HUES6 (cell line): ENCODE measurements around the gene LTB.

Experiments
- H3K27ac ChIP-seq: 2 replicates; pipeline ENCODE4 v1.7.0; 2013; ENCODE audit warnings: low read depth, mild to moderate bottlenecking, low read length, inconsistent platforms
- H3K27me3 ChIP-seq: 2 replicates; pipeline ENCODE4 v1.6.1; 2013; ENCODE audit warnings: low read length; ENCODE audit not compliant: control insufficient read depth, insufficient read depth
- H3K36me3 ChIP-seq: 2 replicates; pipeline ENCODE4 v1.6.1; 2013; ENCODE audit warnings: low read length; ENCODE audit not compliant: control insufficient read depth, insufficient read depth
- H3K4me1 ChIP-seq: 2 replicates; pipeline ENCODE4 v1.6.1; 2013; ENCODE audit warnings: low read length; ENCODE audit not compliant: control insufficient read depth, insufficient read depth
- H3K4me3 ChIP-seq: 2 replicates; pipeline ENCODE4 v1.5.1; 2013; ENCODE audit warnings: low read depth, low read length
- H3K9ac ChIP-seq: one replicate; pipeline ENCODE4 v1.6.1; 2013; ENCODE audit warnings: mild to moderate bottlenecking, low read length
- H3K9me3 ChIP-seq: 2 replicates; pipeline ENCODE4 v1.6.1; 2013; ENCODE audit warnings: low read depth, low read length; ENCODE audit not compliant: control insufficient read depth, insufficient read depth

Gene LTB

DNA sequence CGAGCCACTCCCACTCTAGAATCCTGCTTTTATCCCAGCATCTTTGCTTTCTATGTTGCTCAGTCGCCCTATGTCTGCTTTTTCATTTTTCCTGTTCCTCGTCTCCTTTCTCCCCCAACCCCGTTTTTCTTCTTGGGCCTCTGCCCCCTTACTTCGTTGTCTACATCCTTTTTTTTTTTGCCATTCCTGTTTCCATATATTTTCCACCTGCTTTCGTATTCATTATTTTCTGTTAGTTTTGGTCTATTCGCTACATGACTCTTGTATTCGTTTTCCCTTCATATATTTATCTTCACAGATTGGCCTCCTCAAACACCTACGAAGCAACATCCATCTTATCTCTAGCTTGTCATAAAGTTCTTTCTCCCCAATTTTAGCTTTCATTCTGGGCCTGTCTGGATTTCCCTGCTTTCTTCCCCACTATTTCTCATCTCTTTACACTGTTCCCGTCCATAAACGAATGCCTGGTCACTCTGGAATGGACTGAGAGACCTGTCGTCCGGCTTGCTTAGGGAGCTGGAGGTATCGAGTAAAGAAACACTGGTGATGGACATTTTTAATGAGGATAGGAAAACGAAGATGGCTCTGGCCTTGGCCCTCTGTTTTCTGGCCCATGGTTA, 39.2 kb upstream of the LTB start:
- Histone ChIP-seq H3K9me3 (no peaks in the 10 kb centered on the region), H3K27me3 (no peaks in the 10 kb centered on the region), H3K9ac (peak overlapping the region; percentile 98), H3K36me3 (peaks cover 53% of the 10 kb centered on the region), H3K4me3 (peak overlapping the region; percentile 74), H3K27ac (peak overlapping the region; percentile 99), H3K4me1 (peaks cover 6% of the 10 kb centered on the region)

DNA sequence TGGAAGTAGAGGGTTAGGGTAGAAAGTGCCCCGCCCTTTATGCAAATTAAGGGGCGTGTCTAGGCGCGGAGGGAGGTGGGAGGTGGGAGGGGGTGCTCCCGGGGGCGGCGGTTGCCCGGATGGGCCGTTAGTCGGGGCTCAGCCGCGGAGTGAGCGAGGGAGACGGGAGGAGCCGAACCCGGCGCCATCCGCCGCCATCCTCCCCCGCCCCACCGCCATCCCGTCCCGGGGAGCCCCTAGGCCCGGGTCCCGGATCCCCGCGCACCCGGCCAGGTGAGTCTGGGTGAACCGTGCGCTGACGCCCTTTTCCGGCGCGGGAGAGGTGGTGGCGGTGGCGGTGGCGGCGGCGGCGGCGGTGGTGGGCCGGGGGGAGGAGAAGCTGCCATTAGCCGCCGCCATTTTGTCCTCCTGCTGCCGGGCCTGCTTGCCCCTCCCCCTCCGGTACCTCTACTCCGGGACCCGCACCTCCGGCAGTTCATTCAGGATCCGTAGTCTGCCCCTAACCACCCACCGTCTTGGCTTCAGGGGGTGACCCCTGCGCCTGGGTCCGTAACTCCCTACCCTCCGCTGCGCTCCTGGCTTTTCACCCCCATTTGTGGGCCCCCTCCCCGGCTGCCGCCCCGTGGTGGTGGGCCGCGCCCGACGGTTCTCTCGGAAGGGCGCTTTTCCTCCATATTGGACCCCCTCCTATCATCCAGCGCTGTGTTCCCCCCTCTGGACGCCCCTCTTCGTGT, 38.5 kb upstream of the LTB start, which contains the start of gene PRRC2A:
Gene PRRC2A, plus strand, starts transcription at position 130 of the 734 bp plus-strand sequence. CDS start 2,075 bp downstream, outside the sequence.
- peaks cover 10% of the 10 kb centered on the region for H3K4me1 ChIP-seq
- H3K4me3 ChIP-seq: peak within 1 kb of the TSS; percentile 78
- no peaks in the 10 kb centered on the region for H3K9me3 ChIP-seq
- H3K36me3 ChIP-seq: peaks cover 47% of the 10 kb centered on the region
- peak within 1 kb of the TSS; percentile 98 for H3K9ac ChIP-seq
- no peaks in the 10 kb centered on the region for H3K27me3 ChIP-seq
- H3K27ac ChIP-seq: peak within 1 kb of the TSS; percentile 99

DNA sequence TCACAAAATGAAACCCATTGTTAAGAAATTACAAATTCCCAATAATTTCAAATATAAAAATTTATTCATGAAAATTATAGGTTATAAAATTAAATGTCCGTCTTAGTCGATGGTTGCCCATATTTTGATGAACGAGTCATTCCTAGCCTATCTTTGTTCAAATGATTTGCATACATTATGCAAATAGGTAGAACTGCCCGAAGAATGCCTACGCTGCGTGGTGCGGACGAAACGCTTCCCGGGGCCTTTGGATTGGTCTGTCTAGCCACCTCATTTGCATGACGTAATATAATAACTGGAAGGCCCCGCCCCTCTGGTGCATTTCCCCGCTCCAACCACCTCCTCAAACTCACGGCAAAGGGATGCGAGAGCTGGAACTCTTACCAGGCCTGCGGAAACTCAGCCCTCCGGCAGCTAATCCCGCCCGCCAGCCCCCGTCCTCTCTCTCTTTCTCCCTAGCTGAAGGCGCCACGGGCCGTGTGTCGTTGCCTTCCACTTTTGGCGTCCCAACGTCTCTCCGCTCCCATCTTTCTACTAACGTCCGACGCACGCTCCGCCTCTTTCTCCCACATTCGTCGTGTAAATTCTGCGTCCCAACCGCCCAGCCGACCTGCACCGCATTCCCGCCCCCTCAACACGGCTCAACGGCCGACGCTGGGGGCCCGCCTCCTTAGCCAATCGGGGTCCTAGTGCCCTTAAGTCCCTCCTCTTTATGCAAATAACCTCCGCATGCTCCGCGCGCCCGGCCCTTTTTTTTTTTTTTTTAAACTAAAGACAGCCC, 37.8 kb upstream of the LTB start:
- Histone ChIP-seq H3K4me3 (peak overlapping the region; percentile 78), H3K27ac (peak overlapping the region; percentile 93), H3K36me3 (peaks cover 39% of the 10 kb centered on the region), H3K9ac (peak overlapping the region; percentile 96), H3K4me1 (peaks cover 17% of the 10 kb centered on the region), H3K27me3 (no peaks in the 10 kb centered on the region), H3K9me3 (no peaks in the 10 kb centered on the region)

DNA sequence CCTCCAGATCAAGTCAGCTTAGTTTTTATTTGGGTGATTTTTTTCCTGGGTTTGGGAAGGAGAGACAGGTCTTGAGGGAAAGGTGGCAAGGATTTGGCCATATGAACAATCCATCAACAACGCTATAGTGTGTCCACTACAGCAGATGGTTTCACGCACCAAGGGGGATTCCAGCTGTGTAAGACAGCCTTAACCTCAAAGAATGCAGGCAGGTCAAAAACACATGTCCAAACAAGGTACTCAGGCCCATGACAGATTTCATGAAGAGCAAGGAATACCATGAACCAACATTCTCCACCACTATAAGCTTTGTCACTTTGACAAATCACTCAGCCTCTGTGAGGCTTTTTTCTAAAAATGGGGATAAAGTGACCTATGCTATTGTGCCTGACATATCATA, 34.8 kb upstream of the LTB start:
- Histone ChIP-seq H3K4me3 (no peak overlapping the region), H3K9me3 (no peaks in the 10 kb centered on the region), H3K36me3 (peaks cover 9% of the 10 kb centered on the region), H3K4me1 (peaks cover 15% of the 10 kb centered on the region), H3K27me3 (no peaks in the 10 kb centered on the region), H3K27ac (no peak overlapping the region), H3K9ac (no peak overlapping the region)

DNA sequence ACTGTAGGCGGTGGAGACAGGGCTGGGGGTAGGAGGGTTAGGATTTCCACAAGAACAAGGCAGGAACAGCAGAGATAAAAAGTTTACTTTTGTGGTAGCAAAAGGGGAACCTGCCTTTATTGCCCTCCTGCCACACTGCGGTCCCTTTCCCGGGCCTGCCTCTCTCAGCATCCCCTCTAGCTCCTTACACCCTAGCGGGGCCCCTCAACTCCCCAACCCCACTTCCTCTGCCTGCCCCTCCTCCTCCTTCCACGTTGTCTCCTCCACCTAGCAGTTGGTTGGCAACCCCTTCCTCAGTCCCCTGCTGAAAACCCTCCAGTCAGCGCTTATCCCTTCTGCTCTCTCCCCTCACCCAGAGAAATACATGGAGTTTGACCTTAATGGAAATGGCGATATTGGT, 33.5 kb upstream of the LTB start:
- Histone ChIP-seq H3K36me3 (no peaks in the 10 kb centered on the region), H3K4me3 (no peak overlapping the region), H3K27ac (no peak overlapping the region), H3K4me1 (peaks cover 15% of the 10 kb centered on the region), H3K9ac (no peak overlapping the region), H3K27me3 (no peaks in the 10 kb centered on the region), H3K9me3 (no peaks in the 10 kb centered on the region)

DNA sequence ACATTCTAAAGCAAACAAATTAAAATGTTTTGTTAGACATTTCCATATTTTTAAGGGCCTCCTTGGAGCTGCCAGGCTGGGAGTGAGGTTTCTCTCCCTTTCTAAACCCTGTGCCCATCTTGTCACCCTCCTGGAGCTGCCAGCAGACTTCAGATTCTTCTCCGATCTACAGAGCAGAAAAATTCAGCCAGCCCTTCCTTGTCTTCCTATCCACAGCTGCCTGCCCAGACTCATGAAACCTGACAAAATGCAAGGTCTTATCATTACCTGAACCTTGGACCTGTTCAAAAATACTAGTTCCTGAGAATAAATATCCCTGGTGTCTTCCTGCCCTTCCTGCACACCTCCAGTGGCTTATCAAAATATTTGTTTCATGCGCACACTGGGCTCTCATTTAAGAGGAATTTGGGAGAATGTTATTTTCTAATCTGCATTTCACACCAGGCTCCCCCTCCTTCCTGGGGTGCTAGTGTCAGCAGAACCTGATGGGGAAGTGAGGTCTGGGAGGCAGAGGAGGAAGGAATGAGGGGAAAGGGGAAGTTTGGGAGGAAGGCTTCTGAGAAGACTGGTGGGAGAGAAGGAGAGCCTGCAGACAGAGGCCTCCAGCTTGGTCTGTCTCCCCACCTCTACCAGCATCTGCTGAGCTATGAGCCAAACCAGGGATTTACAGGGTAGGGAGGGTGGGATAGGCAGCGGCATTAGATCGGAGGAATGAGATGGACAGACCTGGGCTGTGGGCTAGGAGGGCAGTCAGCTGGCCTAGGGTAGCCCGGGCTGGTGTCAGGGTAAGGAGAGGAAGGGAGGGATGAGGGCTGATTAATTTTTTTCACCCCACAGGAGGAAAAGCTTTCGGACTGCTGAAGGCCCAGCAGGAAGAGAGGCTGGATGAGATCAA, 32.7 kb upstream of the LTB start, which contains the start of gene AIF1:
Gene AIF1, plus strand, starts transcription at position 551 of the 895 bp plus-strand sequence. Its CDS starts 96 bp downstream, at position 647.
- no peak within 1 kb of the TSS for H3K9ac ChIP-seq
- no peaks in the 10 kb centered on the region for H3K27me3 ChIP-seq
- no peaks in the 10 kb centered on the region for H3K36me3 ChIP-seq
- no peak within 1 kb of the TSS for H3K27ac ChIP-seq
- H3K4me3 ChIP-seq: no peak within 1 kb of the TSS
- H3K4me1 ChIP-seq: peaks cover 15% of the 10 kb centered on the region
- no peaks in the 10 kb centered on the region for H3K9me3 ChIP-seq

DNA sequence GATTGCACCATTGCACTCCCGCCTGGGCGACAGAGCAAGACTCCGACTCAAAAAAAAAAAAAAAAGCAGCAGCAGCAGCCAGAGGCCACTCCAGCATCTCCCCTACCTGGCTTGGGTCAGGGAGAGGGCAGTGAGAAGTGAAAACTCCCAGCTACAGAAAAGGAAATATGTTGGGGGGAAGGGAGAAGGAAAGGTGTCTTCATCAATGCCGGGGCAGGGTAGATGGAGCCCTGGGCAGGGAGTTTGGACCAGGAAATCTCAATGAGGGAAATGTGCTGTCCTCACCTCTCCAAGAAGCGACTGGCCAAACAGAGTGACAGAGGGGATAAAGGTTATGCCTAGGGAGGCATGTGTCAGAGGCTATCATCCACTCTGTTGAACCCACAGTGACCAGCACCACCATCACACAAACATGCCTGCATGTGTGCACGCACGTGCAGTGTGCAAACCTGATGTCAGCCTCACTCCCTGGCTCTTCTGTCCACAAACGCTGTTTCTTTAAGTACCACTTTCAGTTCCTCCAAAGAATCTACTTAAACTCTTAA, 31.9 kb upstream of the LTB start:
- Histone ChIP-seq H3K27me3 (no peaks in the 10 kb centered on the region), H3K9me3 (no peaks in the 10 kb centered on the region), H3K9ac (no peak overlapping the region), H3K27ac (no peak overlapping the region), H3K4me3 (no peak overlapping the region), H3K36me3 (no peaks in the 10 kb centered on the region), H3K4me1 (peaks cover 15% of the 10 kb centered on the region)

DNA sequence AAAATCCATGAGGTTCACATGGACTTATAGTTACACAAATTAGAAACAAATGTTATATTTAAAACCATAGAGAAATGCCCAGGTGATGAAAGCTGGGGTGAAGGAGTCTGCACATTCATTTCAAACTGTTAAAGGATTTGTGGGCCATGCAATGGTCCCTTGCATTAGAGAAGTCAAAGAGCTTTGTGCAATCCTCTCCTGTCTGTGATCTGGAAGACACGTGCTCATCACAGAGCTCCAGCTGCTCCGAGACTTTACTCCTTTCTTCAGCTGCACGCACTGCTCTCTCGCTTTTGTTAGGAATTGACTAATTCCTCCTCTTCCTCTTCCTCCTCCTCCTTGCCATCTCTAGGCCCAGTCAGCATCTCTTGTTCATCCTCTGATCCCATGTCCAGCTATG, 28.7 kb upstream of the LTB start:
- Histone ChIP-seq H3K9me3 (no peaks in the 10 kb centered on the region), H3K9ac (no peak overlapping the region), H3K4me3 (no peak overlapping the region), H3K27ac (no peak overlapping the region), H3K27me3 (no peaks in the 10 kb centered on the region), H3K4me1 (peaks cover 13% of the 10 kb centered on the region), H3K36me3 (no peaks in the 10 kb centered on the region)

DNA sequence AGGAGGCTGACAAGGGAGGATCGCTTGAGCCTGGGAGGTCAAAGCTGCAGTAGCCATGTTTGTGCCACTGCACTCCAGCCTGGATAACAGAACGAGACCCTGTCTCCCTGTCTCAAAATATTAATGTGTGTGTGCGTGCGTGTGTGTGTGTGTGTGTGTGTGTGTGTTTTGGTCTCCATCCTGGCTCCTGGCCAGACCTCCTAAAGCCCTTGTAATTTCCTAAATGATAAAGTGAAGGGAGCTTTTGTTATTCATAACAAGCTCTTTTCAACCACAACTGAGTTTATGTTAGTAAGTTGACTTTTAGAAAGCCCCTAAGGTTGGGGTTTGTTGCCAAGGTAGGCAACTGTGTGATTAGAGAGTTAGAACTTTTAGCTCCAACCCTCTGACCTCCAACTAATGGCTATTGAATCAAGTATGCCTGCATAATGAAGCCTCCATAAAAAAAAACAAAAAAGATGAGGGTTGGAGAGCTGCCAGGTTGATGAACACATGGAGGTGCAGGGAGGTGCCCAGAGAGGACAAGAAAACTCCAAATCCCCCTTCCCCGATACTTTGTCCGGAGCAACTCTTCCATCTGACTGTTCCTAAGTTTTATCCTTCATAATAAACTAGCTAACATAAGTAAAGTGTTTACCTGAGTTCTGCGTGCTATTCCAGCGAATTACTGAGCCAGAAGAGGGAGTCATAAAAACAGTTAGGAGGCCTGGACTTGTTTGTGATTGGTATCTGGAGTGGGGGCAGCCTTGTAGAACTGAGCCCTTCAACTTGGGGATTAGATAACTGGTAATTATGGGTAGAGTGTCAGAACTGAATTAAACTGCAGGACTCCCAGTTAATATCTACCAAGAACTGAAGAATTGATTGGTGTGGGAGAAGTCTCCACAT, 27.5 kb upstream of the LTB start:
- Histone ChIP-seq H3K27ac (no peak overlapping the region), H3K27me3 (no peaks in the 10 kb centered on the region), H3K4me1 (peaks cover 1% of the 10 kb centered on the region; the same call in 1 of the 2 replicates), H3K4me3 (no peak overlapping the region), H3K9me3 (no peaks in the 10 kb centered on the region), H3K36me3 (no peaks in the 10 kb centered on the region), H3K9ac (no peak overlapping the region)
